ENCODE results near the gene CTSD. TPM values are rescaled to one million over a fixed set of nuclear protein-coding genes. Genes with fewer than 3 reads are reported as not detected.

CTSD gene
- total RNA-seq, 1 donor from 2014 or later, result 118 TPM

- intact Hi-C loops (cut with micrococcal nuclease), result no loop called here
These were observed 16.6 kb downstream of the CTSD start for GRCh38 chr11:1746956-1747752.

- intact Hi-C loops (cut with micrococcal nuclease), result no loop called here
These were observed 17.2 kb downstream of the CTSD start for GRCh38 chr11:1746511-1746931.

- intact Hi-C loops (cut with micrococcal nuclease), result no loop called here
These were observed 17.9 kb downstream of the CTSD start for GRCh38 chr11:1745701-1746320.

- intact Hi-C loops (cut with micrococcal nuclease), result no loop called here
These were observed 18.6 kb downstream of the CTSD start for GRCh38 chr11:1744891-1745700.

GRCh38 chr11:1744137-1744886, 19.4 kb downstream of the CTSD start:
- intact Hi-C loops (cut with micrococcal nuclease), result no loop called here

- intact Hi-C loops (cut with micrococcal nuclease), result no loop called here
These were observed 20.1 kb downstream of the CTSD start for GRCh38 chr11:1743585-1744136.

GRCh38 chr11:1742869-1743584, 20.7 kb downstream of the CTSD start:
- intact Hi-C loops (cut with micrococcal nuclease), result no loop called here

- intact Hi-C loops (cut with micrococcal nuclease), result no loop called here
These were observed 21.4 kb downstream of the CTSD start for GRCh38 chr11:1742371-1742770.

GRCh38 chr11:1741741-1742140, 22.0 kb downstream of the CTSD start:
- intact Hi-C loops (cut with micrococcal nuclease), result no loop called here

- intact Hi-C loops (cut with micrococcal nuclease), result no loop called here
These were observed 22.8 kb downstream of the CTSD start for GRCh38 chr11:1740786-1741530.

- intact Hi-C loops (cut with micrococcal nuclease), result no loop called here
These were observed 24.2 kb downstream of the CTSD start for GRCh38 chr11:1739576-1739975.

GRCh38 chr11:1738380-1738779, 25.3 kb downstream of the CTSD start:
- intact Hi-C loops (cut with micrococcal nuclease), result no loop called here

GRCh38 chr11:1737080-1737757, 26.5 kb downstream of the CTSD start:
- intact Hi-C loops (cut with micrococcal nuclease), result no loop called here

GRCh38 chr11:1736447-1736992, 27.2 kb downstream of the CTSD start:
- intact Hi-C loops (cut with micrococcal nuclease), result no loop called here

- intact Hi-C loops (cut with micrococcal nuclease), result no loop called here
These were observed 28.5 kb downstream of the CTSD start for GRCh38 chr11:1735271-1735670.

GRCh38 chr11:1734641-1735081, 29.1 kb downstream of the CTSD start:
- intact Hi-C loops (cut with micrococcal nuclease), result no loop called here

- intact Hi-C loops (cut with micrococcal nuclease), result no loop called here
These were observed 29.7 kb downstream of the CTSD start for GRCh38 chr11:1733716-1734640.

Measured in T-helper 2 cell treated with Interferon-gamma antibody and Interleukin-4, amounts not matched to agents 100 ng/mL and 5 ng/mL, for 36 hours (primary cell).